Muscle of arm (tissue), 12 donors: ENCODE measurements around the gene ETS2. TPM values are rescaled to one million over a fixed set of nuclear protein-coding genes. Genes with fewer than 3 reads are reported as not detected.
A peak's percentile ranks its signal among the peaks of the same experiment; 100 is the strongest.
"Not testable (repeated sequence)": the region's sequence is repeated elsewhere in the genome, so short reads cannot be mapped to it uniquely, and the experiment has no call there.

Experiments
- DNase-seq: peaks from one replicate; pipeline ENCODE4 v3.0.0-alpha.2; 2013
- polyA plus RNA-seq, 12 donors: library from polyadenylated mRNA; unstranded; fragments of 120-200 nt; gene quantifications; one replicate each; pipeline ENCODE4 v1.2.1, GENCODE V29; 2013; ENCODE audit not compliant: insufficient read length in 12 of 12

ETS2 gene
- polyA plus RNA-seq, 12 donors: 24.3 to 108 (median 27.9) TPM; not detected in 1

DNA sequence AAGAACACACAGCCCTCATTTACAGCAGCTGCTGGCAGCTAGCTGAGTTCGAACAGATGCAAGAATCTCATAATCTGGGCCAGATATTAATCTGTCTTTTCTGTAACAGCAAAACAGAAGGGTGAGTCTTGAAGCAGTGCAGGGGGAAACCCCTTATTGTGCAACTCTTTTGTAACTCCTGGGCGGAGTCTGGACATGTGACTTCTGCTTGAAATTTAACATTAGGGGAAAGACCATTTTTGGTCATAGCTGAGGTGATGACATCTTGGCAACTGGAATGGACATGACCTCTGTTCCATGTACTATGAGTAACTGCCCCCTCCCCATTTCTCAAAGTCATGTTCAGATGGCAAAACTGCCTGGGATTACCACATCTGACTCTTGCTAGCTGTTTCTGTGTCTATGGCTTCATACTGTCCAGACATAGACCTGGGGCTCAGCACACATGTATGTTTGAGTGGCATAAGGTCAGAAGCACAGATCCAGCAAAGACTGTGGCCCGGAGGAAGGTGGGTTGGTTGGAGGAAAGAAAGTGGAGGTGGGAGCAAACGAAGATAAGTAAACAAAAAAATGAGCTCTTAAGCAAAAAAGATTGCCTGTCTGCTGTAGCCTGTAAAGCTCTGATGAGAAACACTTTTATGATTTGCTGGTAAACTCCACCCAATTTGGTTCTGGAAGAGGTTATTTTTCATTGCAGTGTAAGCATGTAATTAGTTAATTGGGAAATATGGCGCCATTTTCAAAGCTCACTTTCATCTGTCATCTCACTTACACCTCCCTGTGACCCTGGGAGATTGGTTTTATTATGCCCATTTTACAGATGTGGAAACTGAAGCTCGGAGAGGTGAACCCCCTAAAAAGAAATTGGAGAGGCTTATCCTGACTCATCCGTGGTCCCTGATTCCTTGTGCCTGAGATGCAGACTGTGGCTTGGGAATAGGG is 26.1 kb downstream of the ETS2 start:
- peak; percentile 71 for DNase-seq

GRCh38 chr21:38832664-38833063 is 26.9 kb downstream of the ETS2 start:
- DNase-seq: no peak

DNA sequence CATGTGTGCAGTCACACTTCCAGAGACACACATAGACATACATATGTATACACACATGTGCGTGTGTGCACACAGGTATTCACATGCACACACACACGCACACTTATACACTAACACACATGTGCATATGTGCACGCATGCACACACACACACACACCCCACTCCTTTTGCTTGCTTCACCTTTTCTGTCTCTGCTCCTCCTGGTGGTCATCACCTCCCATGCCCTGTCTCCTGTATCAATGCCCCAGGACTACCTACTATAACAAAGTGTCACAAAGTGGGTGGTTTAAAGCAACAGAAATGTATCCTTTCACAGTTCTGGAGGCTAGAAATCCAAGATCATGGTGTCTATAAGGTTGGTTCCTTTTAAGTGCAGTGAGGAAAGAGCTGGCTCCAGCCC is 27.4 kb downstream of the ETS2 start:
- DNase-seq: no peak

GRCh38 chr21:38834725-38835124 is 29.0 kb downstream of the ETS2 start:
- no peak for DNase-seq

DNA sequence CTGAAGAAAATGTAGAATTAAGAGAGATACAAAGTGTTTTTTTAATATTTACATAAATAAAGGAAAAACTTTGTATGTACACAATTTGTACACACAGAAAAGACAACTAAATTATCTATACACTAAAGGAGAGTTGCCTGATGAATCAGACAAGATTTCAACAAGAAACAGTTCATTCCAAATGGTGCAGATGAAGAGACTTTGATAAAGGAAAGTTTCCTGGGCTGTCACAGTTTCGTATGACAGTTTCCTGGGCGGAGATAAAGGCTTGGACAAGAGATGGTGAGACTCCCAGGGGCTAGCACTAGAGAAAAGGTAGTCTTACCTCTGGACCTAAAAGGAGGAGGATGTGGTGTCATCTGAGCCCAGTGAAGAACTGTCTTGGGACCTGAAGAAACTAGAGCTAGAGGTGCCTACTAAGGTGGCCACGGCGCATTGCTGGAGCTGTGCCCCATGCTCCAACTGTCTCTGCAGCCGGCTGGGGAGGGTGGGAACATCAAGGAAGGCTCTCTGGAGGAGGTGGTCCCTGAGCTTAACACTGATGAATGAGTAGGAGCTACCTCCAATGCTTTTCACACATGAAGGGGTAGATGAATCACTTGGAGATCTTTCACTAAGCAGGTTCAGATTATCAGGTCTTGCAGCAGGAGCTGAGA is 32.2 kb downstream of the ETS2 start:
- no peak for DNase-seq

GRCh38 chr21:38838598-38839327 is 33.0 kb downstream of the ETS2 start:
- DNase-seq: no peak

- no peak for DNase-seq
Observed at GRCh38 chr21:38839328-38840286, 33.9 kb downstream of the ETS2 start.

- DNase-seq: no peak
Observed at GRCh38 chr21:38840456-38841300, 34.9 kb downstream of the ETS2 start.

DNA sequence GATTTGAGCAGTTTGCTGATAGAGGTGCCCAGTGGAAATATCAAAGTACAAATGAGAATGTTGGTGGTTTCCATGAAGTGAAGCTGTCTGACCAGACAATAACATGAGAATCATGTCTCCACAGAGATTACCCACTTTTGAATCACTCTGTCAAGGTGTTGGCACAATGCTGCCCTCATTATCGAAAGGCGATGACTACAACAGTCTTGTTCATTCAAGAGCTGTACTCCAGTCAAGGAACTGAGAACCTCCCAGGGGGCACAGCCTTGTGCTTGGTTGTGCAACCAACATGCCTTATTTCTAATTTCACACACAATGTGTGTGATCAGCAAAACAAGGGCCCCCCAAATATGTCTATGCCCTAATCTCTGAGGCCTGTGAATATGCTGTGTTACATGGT is 35.7 kb downstream of the ETS2 start:
- DNase-seq: no peak

GRCh38 chr21:38842079-38842478 is 36.4 kb downstream of the ETS2 start:
- DNase-seq: no peak

GRCh38 chr21:38843379-38843778 is 37.6 kb downstream of the ETS2 start:
- no peak for DNase-seq

DNA sequence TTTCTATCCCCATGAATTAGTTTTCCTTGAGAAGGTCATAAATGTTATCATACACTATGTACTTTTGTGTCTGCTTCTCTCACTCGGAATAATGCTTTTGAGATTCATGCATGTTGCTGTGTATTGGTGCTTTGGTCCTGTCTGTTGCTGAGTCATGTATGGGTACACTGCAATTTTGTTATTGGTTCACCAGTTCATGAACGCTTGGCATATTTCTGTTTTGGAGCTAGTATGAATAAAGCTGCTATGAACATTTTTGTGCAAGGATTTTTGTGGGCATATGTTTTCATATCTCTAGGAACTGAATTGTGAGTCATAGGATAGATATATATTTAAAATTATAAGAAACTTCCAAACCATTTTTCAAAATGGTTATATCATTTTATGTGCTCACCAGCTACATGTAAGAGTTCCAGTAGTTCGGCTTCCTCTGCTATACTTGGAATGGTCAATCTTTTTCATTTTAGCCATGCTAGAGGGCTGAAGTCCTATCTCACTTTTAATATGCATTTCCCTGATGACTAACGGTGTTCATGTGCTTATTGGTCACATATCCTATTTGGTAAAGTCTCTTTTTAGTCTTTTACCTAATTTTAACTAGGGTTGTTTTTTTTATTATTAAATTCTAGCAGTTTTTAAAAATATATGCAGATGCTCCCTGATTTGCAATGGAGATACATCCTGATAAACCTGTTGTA is 38.2 kb downstream of the ETS2 start:
- no peak for DNase-seq

DNA sequence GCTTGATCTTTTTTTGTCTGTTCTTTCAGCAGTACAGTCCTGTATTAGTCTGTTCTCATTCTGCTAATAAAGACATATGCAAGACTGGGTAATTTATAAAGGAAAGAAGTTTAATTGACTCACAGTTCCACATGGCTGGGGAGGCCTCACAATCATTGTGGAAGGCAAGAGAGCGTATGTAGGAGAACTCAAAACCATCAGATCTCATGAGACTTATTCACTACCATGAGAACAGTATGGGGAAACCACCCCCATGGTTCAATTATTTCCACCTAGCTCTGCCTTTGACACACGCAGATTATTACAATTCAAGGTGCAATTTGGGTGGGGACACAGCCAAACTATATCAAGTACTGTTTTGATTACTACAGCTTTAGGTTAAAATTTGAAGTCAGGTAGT is 39.6 kb downstream of the ETS2 start:
- not testable (repeated sequence) for DNase-seq

DNA sequence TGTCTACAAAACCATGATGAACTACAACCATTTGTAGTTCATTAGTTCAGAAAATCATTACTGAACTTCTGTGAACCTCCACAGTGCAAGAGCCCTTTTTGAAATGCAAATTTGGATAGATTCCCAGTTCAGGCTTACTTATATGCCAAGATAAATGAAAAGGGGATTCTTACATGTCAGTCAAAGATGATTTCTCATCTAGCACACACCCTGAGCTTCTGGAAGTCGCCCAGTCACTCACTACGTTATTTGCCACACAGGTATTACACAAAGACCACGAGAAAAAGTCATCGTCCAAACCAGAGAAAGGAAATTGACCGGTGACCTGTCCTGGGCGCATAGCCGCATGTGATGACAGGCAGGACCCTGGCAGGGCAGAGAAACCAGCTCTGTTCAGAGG is 41.8 kb downstream of the ETS2 start:
- DNase-seq: no peak

GRCh38 chr21:38848187-38848609 is 42.5 kb downstream of the ETS2 start:
- DNase-seq: peak; percentile 68

- DNase-seq: no peak
Observed at GRCh38 chr21:38849776-38850175, 44.0 kb downstream of the ETS2 start.

- no peak for DNase-seq
Observed at GRCh38 chr21:38850277-38850951, 44.7 kb downstream of the ETS2 start.

DNA sequence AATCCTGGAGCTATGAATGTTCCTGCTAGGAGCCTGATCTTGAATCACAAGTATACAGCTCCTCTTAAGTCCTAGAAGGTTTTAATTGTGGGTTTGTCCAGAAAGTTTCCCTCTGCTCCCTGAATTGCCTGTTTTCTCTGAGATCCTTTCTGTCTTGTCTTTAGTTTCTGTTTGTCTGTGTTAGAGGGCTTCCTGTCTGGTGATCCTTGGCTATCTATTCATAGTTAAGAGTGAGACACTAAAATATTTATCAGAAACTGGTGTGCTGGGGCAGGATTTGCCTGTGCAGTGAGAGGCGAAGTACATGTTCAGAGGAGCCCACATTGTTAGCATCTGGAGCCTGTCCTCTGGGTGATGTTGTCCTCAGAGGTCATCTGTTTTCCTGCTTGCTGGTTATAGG is 45.4 kb downstream of the ETS2 start:
- no peak for DNase-seq

DNA sequence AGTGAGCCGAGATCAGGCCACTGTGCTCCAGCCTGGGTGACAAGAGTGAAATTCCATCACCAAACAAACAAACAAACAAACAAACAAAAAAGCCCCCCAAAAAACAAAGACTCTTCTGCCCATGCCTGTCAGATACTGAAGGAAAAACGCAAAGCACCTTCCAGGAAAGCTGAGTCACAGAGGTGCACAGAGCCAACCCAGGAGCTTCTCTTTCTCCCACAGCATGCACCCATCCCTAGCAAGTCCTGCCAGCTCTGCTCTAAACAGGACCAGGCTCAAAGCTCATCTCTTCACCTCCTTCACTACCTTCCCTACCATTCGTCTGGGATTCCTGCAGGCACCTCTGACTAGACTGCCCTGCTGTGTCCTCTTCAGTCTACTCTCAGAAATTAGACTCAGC is 46.5 kb downstream of the ETS2 start:
- DNase-seq: no peak
